K562 treated with DMSO at 1 percent for 12 hours (cell line): ENCODE data around the gene ANHX. TPM values are rescaled to one million over a fixed set of nuclear protein-coding genes. Genes with fewer than 3 reads are reported as not detected.

ENCODE experiments used
- total RNA-seq: library from RNA; unstranded; fragments of 300-600 nt; gene quantifications from 2 replicates; pipeline ENCODE4 v1.2.3, GENCODE V29; 2022; ENCODE audit not compliant: insufficient read depth

ANHX gene
- total RNA-seq, result not detected in 2 replicates

GRCh38 chr12:133235401-133236112 lies at the start of gene ANHX:
Gene ANHX, minus strand, starts transcription at chr12:133235877. Its CDS starts 1,521 bp downstream, at chr12:133234356.

GRCh38 chr12:133181238-133181959 lies 54.3 kb downstream of the ANHX start, which contains the start of gene ZNF268:
Gene ZNF268, plus strand, starts transcription at chr12:133181495. Its CDS starts 503 bp downstream, at chr12:133181998.

Other genes starting within 250 kb of the ANHX start
- gene ZNF26, start 249.5 kb downstream of the ANHX start, total RNA-seq, result 5.1 and 8.6 TPM in 2 replicates
- gene ZNF84, start 198.4 kb downstream of the ANHX start, total RNA-seq, result 4.6 and 14.5 TPM in 2 replicates
- 2.3 and 7.4 TPM in 2 replicates for gene ZNF140, start 155.0 kb downstream of the ANHX start, total RNA-seq
- 0.79 TPM in 1 of 2 replicates, not detected in the other for gene ZNF891, start 105.6 kb downstream of the ANHX start, total RNA-seq
- gene ZNF10, start 105.2 kb downstream of the ANHX start, total RNA-seq, result 0.85 and 7.1 TPM in 2 replicates
- gene ZNF268, start 54.4 kb downstream of the ANHX start, total RNA-seq, result 3.6 and 4.7 TPM in 2 replicates